ENCODE results near the gene PRR36. TPM values are rescaled to one million over a fixed set of nuclear protein-coding genes. Genes with fewer than 3 reads are reported as not detected.
A peak's percentile ranks its signal among the peaks of the same experiment; 100 is the strongest.

PRR36 gene
- total RNA-seq, 1 donor, result not detected

DNA sequence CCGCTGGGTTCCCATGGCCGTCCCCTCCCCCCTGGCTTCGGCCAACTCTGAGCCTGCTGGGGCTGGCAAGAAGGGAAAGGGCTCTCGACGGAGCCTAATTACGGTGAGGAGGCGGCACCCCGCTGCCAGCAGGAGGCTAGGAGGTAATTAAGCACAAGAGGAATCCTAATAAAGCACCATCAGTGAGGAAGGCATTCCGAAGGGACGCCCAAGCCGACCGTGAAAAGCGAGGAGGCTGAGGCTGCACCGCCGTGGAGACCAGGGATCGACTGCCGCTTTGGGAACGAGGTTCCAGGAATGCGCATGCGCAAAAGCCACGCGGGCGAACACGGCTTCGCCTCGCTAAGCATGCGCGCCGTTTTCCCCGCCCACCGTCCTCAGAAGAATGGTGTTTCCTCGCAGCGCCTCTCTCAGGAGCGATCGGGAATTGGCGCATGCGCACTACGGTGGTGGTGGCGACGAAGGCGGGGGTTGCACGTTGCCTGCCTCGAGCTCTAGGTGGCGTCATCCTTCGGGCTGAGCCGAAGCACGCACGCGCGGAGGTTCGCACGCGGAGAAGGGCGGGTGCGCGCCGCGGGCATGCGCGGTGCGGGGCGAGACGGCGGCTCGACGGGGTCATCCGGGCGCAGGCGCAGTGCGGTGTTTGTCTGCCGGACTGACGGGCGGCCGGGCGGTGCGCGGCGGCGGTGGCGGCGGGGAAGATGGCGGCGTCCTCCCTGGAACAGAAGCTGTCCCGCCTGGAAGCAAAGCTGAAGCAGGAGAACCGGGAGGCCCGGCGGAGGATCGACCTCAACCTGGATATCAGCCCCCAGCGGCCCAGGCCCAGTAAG, 29.3 kb upstream of the PRR36 start, which contains the start of gene MAP2K7:
Gene MAP2K7, plus strand, starts transcription at position 634 of the 830 bp plus-strand sequence. Its CDS starts 68 bp downstream, at position 702.
- peaks cover 31% of the 10 kb centered on the region for H4K20me1 ChIP-seq (ENCODE audit: insufficient read depth, low read length)
- DNase-seq (ENCODE audit: insufficient read length, low spot score, missing footprints), result peak; percentile 100
- H2AFZ ChIP-seq (ENCODE audit: low read length), result peak within 1 kb of the TSS; percentile 91
- peak within 1 kb of the TSS; percentile 94 for H3K4me3 ChIP-seq (ENCODE audit: insufficient read depth, low read length)
- TF ChIP-seq, protein P1, sequence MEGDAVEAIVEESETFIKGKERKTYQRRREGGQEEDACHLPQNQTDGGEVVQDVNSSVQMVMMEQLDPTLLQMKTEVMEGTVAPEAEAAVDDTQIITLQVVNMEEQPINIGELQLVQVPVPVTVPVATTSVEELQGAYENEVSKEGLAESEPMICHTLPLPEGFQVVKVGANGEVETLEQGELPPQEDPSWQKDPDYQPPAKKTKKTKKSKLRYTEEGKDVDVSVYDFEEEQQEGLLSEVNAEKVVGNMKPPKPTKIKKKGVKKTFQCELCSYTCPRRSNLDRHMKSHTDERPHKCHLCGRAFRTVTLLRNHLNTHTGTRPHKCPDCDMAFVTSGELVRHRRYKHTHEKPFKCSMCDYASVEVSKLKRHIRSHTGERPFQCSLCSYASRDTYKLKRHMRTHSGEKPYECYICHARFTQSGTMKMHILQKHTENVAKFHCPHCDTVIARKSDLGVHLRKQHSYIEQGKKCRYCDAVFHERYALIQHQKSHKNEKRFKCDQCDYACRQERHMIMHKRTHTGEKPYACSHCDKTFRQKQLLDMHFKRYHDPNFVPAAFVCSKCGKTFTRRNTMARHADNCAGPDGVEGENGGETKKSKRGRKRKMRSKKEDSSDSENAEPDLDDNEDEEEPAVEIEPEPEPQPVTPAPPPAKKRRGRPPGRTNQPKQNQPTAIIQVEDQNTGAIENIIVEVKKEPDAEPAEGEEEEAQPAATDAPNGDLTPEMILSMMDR (IDR thresholded peaks at IDR 0.05; ENCODE audit: extremely low read depth, low read depth, low read length), result peak; percentile 58
- H3K79me2 ChIP-seq (ENCODE audit: insufficient read depth, low read length), result peaks cover 47% of the 10 kb centered on the region
- peaks cover 9% of the 10 kb centered on the region for H3K36me3 ChIP-seq (ENCODE audit: insufficient read depth, low read length)
- H3K27ac ChIP-seq (ENCODE audit: low read depth, low read length), result peak within 1 kb of the TSS; percentile 80
- peak within 1 kb of the TSS; percentile 98 for H3K4me2 ChIP-seq (ENCODE audit: insufficient read depth, low read length)
- H3K4me1 ChIP-seq (ENCODE audit: insufficient read depth, low read length), result peaks cover 16% of the 10 kb centered on the region
- H3K9me3 ChIP-seq (ENCODE audit: low read depth, low read length), result no peaks in the 10 kb centered on the region
- H3K27me3 ChIP-seq (ENCODE audit: insufficient read depth, low read length), result no peaks in the 10 kb centered on the region

DNA sequence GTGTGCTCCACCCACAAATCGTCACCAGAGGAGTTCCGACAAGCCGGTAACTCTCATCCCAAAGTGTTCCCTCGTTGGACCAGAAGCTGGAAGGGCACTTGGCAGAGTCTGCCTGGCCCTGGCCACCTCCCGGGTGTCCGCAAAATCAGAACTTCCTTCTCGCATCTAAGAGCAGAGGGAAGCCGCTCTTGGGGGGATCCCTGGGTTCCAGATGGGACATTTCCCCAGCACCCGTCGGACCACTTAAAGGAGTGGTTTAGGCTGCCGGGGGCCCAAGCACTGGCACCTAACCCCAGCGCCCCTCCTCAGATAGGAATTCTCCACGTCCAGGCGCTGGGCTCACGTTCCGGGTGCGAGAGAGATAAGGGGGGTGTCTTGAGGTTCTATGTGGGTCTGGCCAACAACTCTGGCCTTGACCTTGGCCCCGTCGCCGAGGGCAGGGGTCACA, 28.6 kb upstream of the PRR36 start:
- H3K79me2 ChIP-seq (ENCODE audit: insufficient read depth, low read length), result peaks cover 41% of the 10 kb centered on the region
- peak; percentile 89 for DNase-seq (ENCODE audit: insufficient read length, low spot score, missing footprints)
- H3K4me3 ChIP-seq (ENCODE audit: insufficient read depth, low read length), result peak overlapping the region; percentile 94
- no peaks in the 10 kb centered on the region for H3K9me3 ChIP-seq (ENCODE audit: low read depth, low read length)
- H3K36me3 ChIP-seq (ENCODE audit: insufficient read depth, low read length), result peaks cover 9% of the 10 kb centered on the region
- H4K20me1 ChIP-seq (ENCODE audit: insufficient read depth, low read length), result peaks cover 31% of the 10 kb centered on the region
- H3K27me3 ChIP-seq (ENCODE audit: insufficient read depth, low read length), result no peaks in the 10 kb centered on the region
- H3K4me1 ChIP-seq (ENCODE audit: insufficient read depth, low read length), result peaks cover 16% of the 10 kb centered on the region
- H3K4me2 ChIP-seq (ENCODE audit: insufficient read depth, low read length), result peak overlapping the region; percentile 89
- TF ChIP-seq, protein P1 (IDR thresholded peaks at IDR 0.05; ENCODE audit: extremely low read depth, low read depth, low read length), result no peak
- H3K27ac ChIP-seq (ENCODE audit: low read depth, low read length), result peak overlapping the region; percentile 68
- peak overlapping the region; percentile 91 for H2AFZ ChIP-seq (ENCODE audit: low read length)

DNA sequence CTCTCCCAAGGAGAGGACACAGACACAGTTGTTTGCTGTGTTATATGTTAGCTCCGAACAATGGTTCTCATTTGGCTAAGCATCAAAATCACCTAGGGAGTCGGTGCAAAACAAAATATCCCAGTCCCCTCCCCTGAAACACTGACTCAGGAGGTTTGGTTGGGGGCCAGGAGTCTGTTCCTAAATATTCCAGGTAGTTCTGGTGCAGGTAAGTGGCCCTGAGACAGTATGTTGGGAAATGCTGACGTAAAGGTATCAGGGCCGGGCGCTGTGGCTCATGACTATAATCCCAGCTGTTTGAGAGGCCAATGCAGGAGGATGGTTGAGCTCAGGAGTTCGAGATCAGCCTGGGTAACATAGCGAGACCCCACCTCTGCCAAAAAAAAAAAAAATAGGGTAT, 27.1 kb upstream of the PRR36 start:
- no peaks in the 10 kb centered on the region for H3K27me3 ChIP-seq (ENCODE audit: insufficient read depth, low read length)
- no peaks in the 10 kb centered on the region for H3K9me3 ChIP-seq (ENCODE audit: low read depth, low read length)
- TF ChIP-seq, protein P1 (IDR thresholded peaks at IDR 0.05; ENCODE audit: extremely low read depth, low read depth, low read length), result no peak
- H3K4me2 ChIP-seq (ENCODE audit: insufficient read depth, low read length), result no peak overlapping the region
- peak; percentile 10 for DNase-seq (ENCODE audit: insufficient read length, low spot score, missing footprints)
- H3K79me2 ChIP-seq (ENCODE audit: insufficient read depth, low read length), result peaks cover 30% of the 10 kb centered on the region
- no peak overlapping the region for H2AFZ ChIP-seq (ENCODE audit: low read length)
- peaks cover 9% of the 10 kb centered on the region for H3K36me3 ChIP-seq (ENCODE audit: insufficient read depth, low read length)
- no peak overlapping the region for H3K4me3 ChIP-seq (ENCODE audit: insufficient read depth, low read length)
- no peak overlapping the region for H3K27ac ChIP-seq (ENCODE audit: low read depth, low read length)
- peaks cover 20% of the 10 kb centered on the region for H4K20me1 ChIP-seq (ENCODE audit: insufficient read depth, low read length)
- peaks cover 16% of the 10 kb centered on the region for H3K4me1 ChIP-seq (ENCODE audit: insufficient read depth, low read length)

DNA sequence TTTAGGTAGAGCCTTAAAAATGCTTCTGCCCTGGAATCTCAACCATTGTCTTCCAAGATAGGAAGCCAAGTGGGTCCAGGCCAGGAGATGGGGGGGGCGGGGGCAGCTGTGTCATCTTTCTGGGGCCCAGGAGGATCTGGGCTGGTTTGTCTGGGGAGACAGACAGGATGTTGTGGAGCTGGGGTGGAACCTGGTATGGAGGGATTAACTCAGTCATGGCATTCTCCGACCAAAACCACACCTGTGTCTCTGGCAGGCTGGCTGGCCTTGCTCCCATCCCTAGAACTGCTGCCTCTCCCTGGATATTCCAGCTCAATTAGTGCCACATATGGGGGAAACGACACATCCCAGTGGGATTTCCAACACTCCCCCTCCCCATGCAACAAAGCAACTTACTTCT, 26.7 kb upstream of the PRR36 start:
- Histone ChIP-seq H3K27me3 (ENCODE audit: insufficient read depth, low read length) (no peaks in the 10 kb centered on the region), H4K20me1 (ENCODE audit: insufficient read depth, low read length) (peaks cover 16% of the 10 kb centered on the region), H3K4me2 (ENCODE audit: insufficient read depth, low read length) (no peak overlapping the region), H3K9me3 (ENCODE audit: low read depth, low read length) (no peaks in the 10 kb centered on the region), H2AFZ (ENCODE audit: low read length) (no peak overlapping the region), H3K4me1 (ENCODE audit: insufficient read depth, low read length) (peaks cover 16% of the 10 kb centered on the region), H3K79me2 (ENCODE audit: insufficient read depth, low read length) (peaks cover 26% of the 10 kb centered on the region), H3K4me3 (ENCODE audit: insufficient read depth, low read length) (no peak overlapping the region), H3K36me3 (ENCODE audit: insufficient read depth, low read length) (peaks cover 9% of the 10 kb centered on the region), H3K27ac (ENCODE audit: low read depth, low read length) (no peak overlapping the region)
- DNase-seq (ENCODE audit: insufficient read length, low spot score, missing footprints), result peak; percentile 11
- TF ChIP-seq, protein P1 (IDR thresholded peaks at IDR 0.05; ENCODE audit: extremely low read depth, low read depth, low read length), result no peak
